NCI-H774 (cell line): ENCODE data around the gene NUDT11.
"Not testable (repeated sequence)": the region's sequence is repeated elsewhere in the genome, so short reads cannot be mapped to it uniquely, and the experiment has no call there.

Source experiments
- DNase-seq: peaks from one replicate; lab custom pipeline; 2025; lab: John Stamatoyannopoulos, UW

The NUDT11 gene

GRCh38 chrX:51496501-51497291 lies at the start of gene NUDT11:
Gene NUDT11 (minus strand): TSS chrX:51496592. CDS start chrX:51496444, 148 bp downstream.
- peak; percentile 9 for DNase-seq

DNA sequence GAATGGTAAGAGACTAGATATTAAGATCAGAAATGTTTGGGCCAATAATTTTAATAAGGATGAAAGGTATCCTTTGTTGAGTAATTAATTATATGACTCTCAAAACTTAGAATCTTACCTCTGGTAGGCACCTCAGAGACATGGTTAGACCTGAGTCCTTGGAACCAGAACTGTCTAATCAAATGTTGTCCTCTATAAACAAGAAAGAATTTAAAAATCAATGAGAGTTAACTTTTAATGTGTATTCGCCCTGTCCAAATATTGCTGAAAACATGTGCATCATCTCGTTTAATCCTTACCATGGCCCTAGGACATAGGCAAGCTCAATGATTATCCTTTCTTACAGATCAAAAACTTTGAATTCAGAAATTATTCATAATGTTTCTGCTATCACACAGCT lies 24.0 kb upstream of the NUDT11 start:
- DNase-seq, result no peak

DNA sequence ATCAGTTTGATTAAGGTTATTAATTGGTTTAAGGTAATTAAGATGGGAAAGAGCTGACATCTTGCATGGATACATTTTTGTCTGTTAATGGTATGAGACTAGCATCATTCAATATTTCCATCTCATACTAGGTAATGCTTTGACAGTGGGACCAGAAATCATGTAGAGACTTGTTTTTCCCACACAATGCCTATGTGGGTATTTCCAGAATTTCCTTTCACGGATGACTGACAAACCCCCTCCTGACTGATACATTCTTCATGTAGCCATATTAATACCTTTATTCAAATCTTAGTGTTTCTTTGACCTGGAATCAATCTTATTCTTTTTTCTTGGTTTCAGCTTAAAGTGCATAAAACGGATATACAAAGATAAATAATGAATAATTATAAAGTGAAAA lies 22.7 kb upstream of the NUDT11 start:
- DNase-seq, result not testable (repeated sequence)

DNA sequence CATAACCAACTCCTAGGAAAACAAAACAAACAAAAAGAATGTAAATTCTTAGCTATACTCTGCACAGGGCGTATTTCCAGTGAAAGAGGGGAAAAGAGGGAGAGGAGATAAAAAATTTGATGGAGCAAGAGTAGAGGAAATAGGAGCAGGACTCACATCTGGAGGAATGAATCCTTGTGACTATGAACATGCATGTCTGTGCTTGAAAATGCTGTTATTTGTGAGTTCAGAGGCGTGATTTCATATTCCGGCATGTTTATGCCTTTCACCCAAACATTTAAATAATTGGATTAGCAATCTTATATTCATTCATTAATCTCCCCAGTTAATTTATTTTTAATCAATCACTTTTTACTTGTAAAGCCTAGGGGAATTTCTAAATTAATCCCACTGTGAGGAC lies 11.2 kb upstream of the NUDT11 start:
- DNase-seq, result no peak

DNA sequence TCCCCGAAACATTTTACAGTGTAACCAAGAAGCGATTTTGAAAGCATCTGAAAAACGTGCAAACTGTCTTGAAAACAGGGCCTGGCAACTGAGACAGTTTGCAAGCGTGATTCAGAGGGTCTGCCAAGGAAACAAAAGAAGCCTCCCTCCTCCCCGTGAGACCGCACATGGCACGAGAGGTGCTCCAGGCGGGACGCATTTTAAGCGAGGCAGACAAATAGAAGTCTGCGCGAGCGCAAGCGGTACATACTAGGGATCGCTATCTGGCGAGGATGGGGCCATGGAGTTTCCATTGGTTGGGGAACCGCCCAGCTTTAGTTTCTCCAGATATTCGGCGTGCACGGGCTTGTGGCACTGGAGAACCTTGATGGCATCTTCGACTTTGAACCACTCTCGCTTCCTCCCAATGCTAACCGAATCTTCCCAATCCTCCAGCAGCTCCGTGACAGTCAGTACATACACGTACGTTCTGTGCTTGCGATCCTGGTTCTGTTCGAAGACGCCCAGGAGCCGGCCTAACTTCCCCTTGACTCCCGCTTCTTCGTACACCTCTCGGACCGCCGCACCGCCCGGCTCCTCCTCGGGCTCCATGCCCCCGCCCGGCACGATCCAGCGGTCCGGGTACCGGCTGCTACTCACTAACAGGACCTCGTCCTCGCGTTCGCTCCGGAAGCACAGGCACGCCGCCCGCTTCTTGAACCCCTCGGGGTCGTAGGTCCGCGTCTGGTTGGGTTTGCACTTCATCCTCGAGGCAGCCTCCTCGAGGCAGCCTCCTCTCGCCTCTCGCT lies 497 bp downstream of the NUDT11 start:
- DNase-seq, result not testable (repeated sequence)

GRCh38 chrX:51494409-51494808 lies 2.0 kb downstream of the NUDT11 start:
- no peak for DNase-seq

DNA sequence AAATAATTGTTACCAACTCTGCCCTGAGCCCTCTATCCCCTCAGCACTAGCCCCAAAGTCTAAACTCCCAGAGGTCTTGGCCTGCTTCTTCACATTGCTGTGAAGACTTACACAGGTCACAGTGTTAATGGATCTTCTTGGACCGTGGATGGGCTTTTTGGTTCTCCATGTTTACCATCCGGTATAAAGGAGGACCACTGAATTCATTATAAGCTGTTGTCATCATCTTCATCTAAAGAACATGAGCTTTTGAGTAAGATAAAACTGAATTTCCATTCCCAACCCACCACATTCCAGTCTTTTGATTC lies 8.5 kb downstream of the NUDT11 start:
- DNase-seq, result no peak

- DNase-seq, result no peak
These were observed 11.8 kb downstream of the NUDT11 start for GRCh38 chrX:51484616-51485015.

DNA sequence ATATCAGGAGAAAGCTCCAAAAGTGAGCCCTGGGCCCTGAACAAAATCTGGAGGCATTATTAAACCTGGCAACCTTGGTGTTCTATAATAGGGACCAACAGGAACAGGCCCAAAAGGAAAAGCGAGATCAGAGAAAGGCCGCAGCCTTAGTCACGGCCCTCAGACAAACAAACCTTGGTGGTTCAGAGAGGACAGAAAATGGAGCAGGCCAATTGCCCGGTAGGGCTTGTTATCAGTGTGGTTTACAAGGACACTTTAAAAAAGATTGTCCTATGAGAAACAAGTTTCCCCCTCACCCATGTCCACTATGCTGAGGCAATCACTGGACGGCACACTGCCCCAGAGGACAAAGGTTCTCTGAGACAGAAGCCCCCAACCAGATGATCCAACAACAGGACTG lies 14.0 kb downstream of the NUDT11 start:
- DNase-seq, result not testable (repeated sequence)

- no peak for DNase-seq
These were observed 19.5 kb downstream of the NUDT11 start for GRCh38 chrX:51476930-51477329.

GRCh38 chrX:51463322-51463721 lies 33.1 kb downstream of the NUDT11 start:
- DNase-seq, result no peak

GRCh38 chrX:51461053-51462044 lies 35.0 kb downstream of the NUDT11 start:
- no peak for DNase-seq

DNA sequence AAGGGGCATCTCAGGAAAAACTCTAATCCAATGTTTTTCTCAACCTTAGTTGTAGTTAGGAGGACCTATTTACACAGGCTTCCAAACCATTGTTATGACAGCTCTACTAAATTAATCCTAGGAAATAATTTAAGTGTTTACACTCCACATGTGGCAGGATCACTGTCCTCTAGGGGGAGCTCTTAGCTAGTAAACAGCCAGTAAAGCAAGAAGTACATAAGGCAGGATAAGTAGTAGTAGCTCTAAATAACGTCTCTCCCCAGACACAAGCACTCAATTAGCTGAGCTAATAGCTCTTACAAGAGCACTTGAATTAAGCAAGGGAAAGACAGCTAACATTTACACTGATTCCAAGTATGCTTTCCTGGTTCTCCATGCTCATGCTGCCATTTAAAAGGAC lies 37.3 kb downstream of the NUDT11 start:
- DNase-seq, result no peak

DNA sequence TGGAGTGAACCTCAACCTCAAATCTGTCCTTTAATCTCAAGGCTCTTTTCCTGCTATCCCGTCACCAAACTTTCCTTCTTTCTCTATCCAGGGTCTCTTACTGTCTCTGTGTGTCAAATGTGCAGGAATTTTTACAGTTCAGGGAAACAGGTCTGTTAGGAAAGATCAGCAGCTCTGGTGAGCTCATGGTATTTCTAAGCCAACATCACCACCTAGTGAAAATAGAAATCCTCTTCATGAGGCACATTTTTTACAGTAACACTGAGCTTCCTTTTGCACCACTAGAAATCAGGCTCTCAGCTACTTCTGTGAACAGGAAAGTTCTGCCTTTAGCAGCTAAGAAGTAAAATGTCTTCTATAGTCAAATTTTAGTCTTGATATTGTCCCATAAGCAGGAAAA lies 39.6 kb downstream of the NUDT11 start:
- peak; percentile 0 for DNase-seq

GRCh38 chrX:51456246-51456645 lies 40.1 kb downstream of the NUDT11 start:
- peak; percentile 41 for DNase-seq

DNA sequence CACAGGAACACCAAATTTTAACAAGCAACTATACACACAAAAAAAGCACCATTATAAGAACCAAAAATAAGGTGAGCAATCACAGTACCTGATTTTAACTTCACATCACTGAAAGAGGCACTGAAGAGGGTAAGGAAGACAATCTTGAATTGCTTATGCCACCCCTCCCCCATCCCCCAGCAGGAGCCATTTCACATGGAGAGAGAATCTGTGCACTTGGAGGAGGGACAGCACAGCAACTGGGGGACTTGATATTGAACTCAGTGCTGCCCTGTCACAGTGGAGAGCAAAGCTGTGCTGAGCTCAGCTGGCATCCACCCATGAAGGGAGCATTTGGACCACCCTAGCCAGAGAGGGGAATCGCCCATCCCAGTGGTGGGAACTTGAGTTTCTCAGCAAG lies 56.0 kb downstream of the NUDT11 start:
- DNase-seq, result no peak
